ENCODE data around the gene DUSP23.

DUSP23 gene

GRCh38 chr1:159786966-159787365, 6.2 kb downstream of the DUSP23 start:
- DNase-seq: no peak

GRCh38 chr1:159790237-159790917, 9.6 kb downstream of the DUSP23 start:
- DNase-seq: peak; percentile 19

- no peak for DNase-seq
These were observed 10.3 kb downstream of the DUSP23 start for GRCh38 chr1:159791031-159791430.

GRCh38 chr1:159791461-159791860, 10.7 kb downstream of the DUSP23 start:
- no peak for DNase-seq

- no peak for DNase-seq
These were observed 14.8 kb downstream of the DUSP23 start for GRCh38 chr1:159795534-159795933.

- DNase-seq: peak; percentile 88
These were observed 18.1 kb downstream of the DUSP23 start for GRCh38 chr1:159798893-159799292.

- no peak for DNase-seq
These were observed 18.8 kb downstream of the DUSP23 start for GRCh38 chr1:159799446-159799985.

- DNase-seq: no peak
These were observed 19.6 kb downstream of the DUSP23 start for GRCh38 chr1:159800177-159800930.

GRCh38 chr1:159802111-159802510, 21.3 kb downstream of the DUSP23 start, which contains the start of gene FCRL6:
TSS of gene FCRL6 (plus strand) at chr1:159802360. CDS start at chr1:159802425, 65 bp downstream.
- no peak for DNase-seq

- DNase-seq: no peak
These were observed 23.4 kb downstream of the DUSP23 start for GRCh38 chr1:159803956-159804689.

GRCh38 chr1:159804924-159805323, 24.2 kb downstream of the DUSP23 start:
- no peak for DNase-seq

- no peak for DNase-seq
These were observed 35.2 kb downstream of the DUSP23 start for GRCh38 chr1:159815926-159816325.

GRCh38 chr1:159817276-159818041, 36.7 kb downstream of the DUSP23 start:
- DNase-seq: no peak

- DNase-seq: no peak
These were observed 40.6 kb downstream of the DUSP23 start for GRCh38 chr1:159821171-159821867.

- peak; percentile 88 for DNase-seq
These were observed 42.6 kb downstream of the DUSP23 start for GRCh38 chr1:159823406-159823805.

GRCh38 chr1:159825564-159825963, 44.8 kb downstream of the DUSP23 start:
- no peak for DNase-seq

GRCh38 chr1:159826441-159827101, 45.8 kb downstream of the DUSP23 start, which contains the start of gene SLAMF8:
TSS of gene SLAMF8 (plus strand) at chr1:159826873. CDS start at chr1:159826899, 26 bp downstream.
- DNase-seq: no peak

GRCh38 chr1:159827102-159827490, 46.3 kb downstream of the DUSP23 start:
- no peak for DNase-seq

GRCh38 chr1:159827549-159827948, 46.8 kb downstream of the DUSP23 start:
- no peak for DNase-seq

GRCh38 chr1:159828176-159828575, 47.4 kb downstream of the DUSP23 start:
- DNase-seq: no peak

- no peak for DNase-seq
These were observed 48.0 kb downstream of the DUSP23 start for GRCh38 chr1:159828581-159829272.

Measured in NCI-H1105 (cell line).